B cell (primary cell): Measurements from ENCODE around the gene TMEM94. TPM values are rescaled to one million over a fixed set of nuclear protein-coding genes. Genes with fewer than 3 reads are reported as not detected.

Experiments
- ATAC-seq: fragments of 200-7000 bp; cut with Tn5 transposase; one replicate; pipeline ENCODE4 v1.10.0; 2021; ENCODE audit warnings: low read depth, mild to moderate bottlenecking, moderate number of reproducible peaks, moderate library complexity
- CTCF ChIA-PET: fragments of 350-600 bp; sonication (Branson Sonifier 250); formaldehyde crosslinking; loops from one replicate; lab custom pipeline; 2021; ENCODE audit warnings: antibody characterized with exemption, inconsistent platforms; lab: Charles Lee
- POLR2A ChIA-PET: fragments of 350-600 bp; sonication (Branson Sonifier 250); formaldehyde crosslinking; loops from one replicate; lab custom pipeline; 2021; ENCODE audit warnings: antibody characterized with exemption; lab: Charles Lee
- DNase-seq: peaks from one replicate; pipeline ENCODE4 v3.0.0; 2013
- H2AFZ ChIP-seq: 2 replicates; pipeline ENCODE4 v1.6.1; 2012; ENCODE audit warnings: mild to moderate bottlenecking, low read depth, low read length; ENCODE audit not compliant: insufficient read depth, poor library complexity, severe bottlenecking
- H3K27ac ChIP-seq, 2 donors: 1 replicate in 1 of 2; 2 replicates in 1 of 2; pipeline ENCODE4 v1.5.1; 2012 to 2013; ENCODE audit warnings: low read length in 2 of 2, mild to moderate bottlenecking in 2 of 2, moderate library complexity in 1 of 2
- H3K27me3 ChIP-seq, 4 experiments: fragments of 200-600 bp in 1 of 4; sonication (generic) in 1 of 4; replicated peaks in 1 of 4; 1 replicate in 2 of 4; 2 replicates in 2 of 4; pipeline versions ENCODE4 v1.6.1 to v1.7.0; 2013 to 2016; ENCODE audit warnings: low read length in 3 of 4, mild to moderate bottlenecking in 2 of 4, mixed read lengths in 1 of 4, moderate library complexity in 1 of 4; ENCODE audit not compliant: insufficient read depth in 4 of 4, control insufficient read depth in 3 of 4; ENCODE audit errors: control extremely low read depth in 1 of 4
- H3K36me3 ChIP-seq, 2 experiments: replicated peaks in 1 of 2; 1 replicate in 1 of 2; 2 replicates in 1 of 2; pipeline versions ENCODE4 v1.6.1 to v1.7.1; 2013; ENCODE audit warnings: low read length in 1 of 2; ENCODE audit not compliant: insufficient read depth in 2 of 2, control insufficient read depth in 1 of 2; ENCODE audit errors: control extremely low read depth in 1 of 2, extremely low read depth in 1 of 2
- H3K4me1 ChIP-seq, 2 donors: fragments of 200-600 bp in 1 of 2; sonication (generic) in 1 of 2; 1 replicate in 1 of 2; 2 replicates in 1 of 2; pipeline versions ENCODE4 v1.5.1 to v1.6.1; 2013 to 2017; ENCODE audit warnings: low read length in 2 of 2; ENCODE audit not compliant: control insufficient read depth in 2 of 2, insufficient read depth in 2 of 2
- H3K4me2 ChIP-seq: replicated peaks from 2 replicates; pipeline ENCODE3; 2012; ENCODE audit warnings: mild to moderate bottlenecking, low read depth, low read length; ENCODE audit not compliant: poor library complexity, severe bottlenecking
- H3K4me3 ChIP-seq, 5 experiments: fragments of 200-600 bp in 1 of 5; sonication (generic) in 1 of 5; 1 replicate in 3 of 5; 2 replicates in 2 of 5; pipeline versions ENCODE4 v1.5.1 to v1.7.0; 2011 to 2016; ENCODE audit warnings: low read length in 4 of 5, mild to moderate bottlenecking in 4 of 5, low read depth in 2 of 5, control low read depth in 1 of 5, moderate library complexity in 1 of 5; ENCODE audit not compliant: insufficient read depth in 1 of 5; ENCODE audit errors: control extremely low read depth in 1 of 5, extremely low read depth in 1 of 5
- H3K79me2 ChIP-seq: fragments of 200-600 bp; sonication (generic); one replicate; pipeline ENCODE4 v1.6.0; 2016; ENCODE audit warnings: low read length; ENCODE audit not compliant: control insufficient read depth, insufficient read depth
- H3K9ac ChIP-seq: fragments of 200-600 bp; sonication (generic); 2 replicates; pipeline ENCODE4 v1.6.1; 2017; ENCODE audit warnings: mild to moderate bottlenecking, low read length, moderate library complexity
- H3K9me3 ChIP-seq, 3 donors: one replicate each; pipeline versions ENCODE4 v1.6.1 to v1.7.1; 2013; ENCODE audit warnings: low read length in 2 of 3; ENCODE audit not compliant: control insufficient read depth in 2 of 3, insufficient read depth in 1 of 3; ENCODE audit errors: control extremely low read depth in 1 of 3
- H4K20me1 ChIP-seq: 2 replicates; pipeline ENCODE4 v1.6.0; 2012; ENCODE audit warnings: mild to moderate bottlenecking, low read length; ENCODE audit not compliant: insufficient read depth, control insufficient read depth, poor library complexity, severe bottlenecking
- H3K27ac Mint-ChIP-seq: one replicate; pipeline ENCODE4 v1.8.0; 2021; ENCODE audit warnings: mixed read lengths
- H3K27me3 Mint-ChIP-seq: one replicate; pipeline ENCODE4 v1.8.0; 2021; ENCODE audit warnings: mixed read lengths
- H3K4me1 Mint-ChIP-seq: one replicate; pipeline ENCODE4 v1.8.0; 2021; ENCODE audit warnings: mixed read lengths
- H3K4me3 Mint-ChIP-seq: one replicate; pipeline ENCODE4 v1.8.0; 2021; ENCODE audit warnings: mixed read lengths
- H3K9me3 Mint-ChIP-seq: one replicate; pipeline ENCODE4 v1.8.0; 2022; ENCODE audit warnings: mixed read lengths; ENCODE audit not compliant: insufficient read depth
- EZH2 ChIP-seq: IDR thresholded peaks from 2 replicates; pipeline ENCODE4 v1.6.1; 2012; ENCODE audit warnings: borderline replicate concordance, low read depth, mild to moderate bottlenecking, moderate library complexity, low read length; ENCODE audit not compliant: insufficient read depth, poor library complexity, severe bottlenecking
- WGBS: methylation state at CpG from one replicate; pipeline ENCODE4 v1.1.5; 2013; ENCODE audit warnings: missing lambda C conversion rate; ENCODE audit not compliant: insufficient coverage; 5-methylcytosine and 5-hydroxymethylcytosine counted together
- intact Hi-C: fragments of 100-400 bp; cut with micrococcal nuclease; formaldehyde crosslinking; loops from one replicate; pipeline ENCODE4 v1.10.0; 2022
- polyA plus RNA-seq: library from polyadenylated mRNA; depleted of rRNA; stranded (reverse); fragments of >200 nt; gene quantifications from 2 replicates; pipeline ENCODE4 v1.2.3, GENCODE V29; 2012
- total RNA-seq, 2 donors: library from RNA; stranded (reverse); fragments of 120-200 nt in 1 of 2; gene quantifications; 1 replicate in 1 of 2; 2 replicates in 1 of 2; pipeline versions ENCODE4 v1.2.3 to v1.2.4, GENCODE V29; 2013 to 2022
- TF ChIP-seq, protein P1 (sequence below): fragments of 200-600 bp; IDR thresholded peaks from one replicate; pipeline ENCODE4 v1.8.0; 2022; ENCODE audit warnings: antibody characterized with exemption, mild to moderate bottlenecking

The TMEM94 gene
- total and polyA plus RNA-seq, 2 donors (not counting 1 experiment from before 2014, with no cell fraction given) = 139 to 158 TPM

DNA sequence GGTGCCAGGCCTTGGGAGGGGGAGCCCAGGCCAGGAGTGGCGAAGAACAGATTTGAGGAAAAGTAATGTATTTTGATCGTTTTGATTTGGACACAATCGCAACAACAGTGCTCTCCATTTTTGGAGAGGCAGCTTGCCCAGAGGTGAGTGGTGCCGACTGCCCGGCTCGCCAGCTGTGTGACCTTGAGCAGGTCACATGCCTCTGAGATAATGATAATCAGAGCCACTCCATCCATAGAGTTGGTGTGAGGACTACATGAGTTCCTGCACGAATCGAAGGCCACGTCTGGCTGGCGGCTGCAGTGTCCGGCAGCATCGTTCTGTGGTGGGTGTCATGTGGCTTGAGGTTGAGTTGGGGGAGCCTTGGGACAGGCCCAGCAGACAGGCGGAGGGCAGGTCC lies 89.7 kb downstream of the TMEM94 start:
- no peak for DNase-seq
- H3K27me3 Mint-ChIP-seq = no peaks in the 10 kb centered on the region
- TF ChIP-seq EZH2 = no peak
- TF ChIP-seq, protein P1, sequence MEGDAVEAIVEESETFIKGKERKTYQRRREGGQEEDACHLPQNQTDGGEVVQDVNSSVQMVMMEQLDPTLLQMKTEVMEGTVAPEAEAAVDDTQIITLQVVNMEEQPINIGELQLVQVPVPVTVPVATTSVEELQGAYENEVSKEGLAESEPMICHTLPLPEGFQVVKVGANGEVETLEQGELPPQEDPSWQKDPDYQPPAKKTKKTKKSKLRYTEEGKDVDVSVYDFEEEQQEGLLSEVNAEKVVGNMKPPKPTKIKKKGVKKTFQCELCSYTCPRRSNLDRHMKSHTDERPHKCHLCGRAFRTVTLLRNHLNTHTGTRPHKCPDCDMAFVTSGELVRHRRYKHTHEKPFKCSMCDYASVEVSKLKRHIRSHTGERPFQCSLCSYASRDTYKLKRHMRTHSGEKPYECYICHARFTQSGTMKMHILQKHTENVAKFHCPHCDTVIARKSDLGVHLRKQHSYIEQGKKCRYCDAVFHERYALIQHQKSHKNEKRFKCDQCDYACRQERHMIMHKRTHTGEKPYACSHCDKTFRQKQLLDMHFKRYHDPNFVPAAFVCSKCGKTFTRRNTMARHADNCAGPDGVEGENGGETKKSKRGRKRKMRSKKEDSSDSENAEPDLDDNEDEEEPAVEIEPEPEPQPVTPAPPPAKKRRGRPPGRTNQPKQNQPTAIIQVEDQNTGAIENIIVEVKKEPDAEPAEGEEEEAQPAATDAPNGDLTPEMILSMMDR = no peak
- peaks cover 3% of the 10 kb centered on the region for H3K4me1 Mint-ChIP-seq
- Histone ChIP-seq H3K79me2 (no peaks in the 10 kb centered on the region), H3K9me3 (no peaks in the 10 kb centered on the region), H3K4me2 (no peak overlapping the region), H4K20me1 (no peaks in the 10 kb centered on the region), H2AFZ (no peak overlapping the region), H3K27me3 (no peaks in the 10 kb centered on the region), H3K9ac (no peak overlapping the region), H3K27ac (no peak overlapping the region), H3K4me3 (no peak overlapping the region), H3K4me1 (no peaks in the 10 kb centered on the region), H3K36me3 (peaks cover 0 to 5% of the 10 kb centered on the region in 2 experiments)
- no peak for ATAC-seq
- POLR2A ChIA-PET = no interaction called here
- no peaks in the 10 kb centered on the region for H3K9me3 Mint-ChIP-seq
- WGBS = 98% methylated on average over 13 of the region's 13 CpGs
- intact Hi-C loops = no loop called here
- CTCF ChIA-PET = no interaction called here
- H3K4me3 Mint-ChIP-seq = no peak overlapping the region
- no peak overlapping the region for H3K27ac Mint-ChIP-seq

DNA sequence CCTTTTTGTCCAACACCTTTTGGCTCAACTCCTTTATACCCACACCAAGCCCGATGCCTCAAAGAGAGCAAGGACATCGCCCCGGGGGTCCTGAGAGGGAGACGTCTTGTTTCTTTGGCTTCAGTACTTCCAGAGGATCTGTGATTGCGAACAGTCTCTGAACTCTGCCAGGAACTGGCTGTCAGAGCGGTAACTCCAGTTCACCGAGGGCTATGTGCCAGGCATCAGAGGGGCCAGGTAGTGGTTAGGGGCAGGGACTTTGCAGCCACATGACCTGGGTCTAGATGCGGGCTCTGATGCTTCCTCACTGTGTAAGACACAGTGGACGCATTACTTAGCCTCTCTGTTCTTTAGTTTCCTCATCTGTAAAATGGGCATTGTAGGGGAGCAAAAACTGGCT lies 90.7 kb downstream of the TMEM94 start:
- WGBS = 99% methylated on average over 9 of the region's 9 CpGs

More for the DNA sequence above, 90.7 kb downstream of the TMEM94 start:
- no peak overlapping the region for H3K4me2 ChIP-seq
- H3K27ac ChIP-seq = no peak overlapping the region
- no peaks in the 10 kb centered on the region for H3K27me3 ChIP-seq
- no peak for TF ChIP-seq EZH2
- TF ChIP-seq, protein P1 = no peak
- Mint-ChIP-seq H3K4me1 (peaks cover 3% of the 10 kb centered on the region), H3K9me3 (no peaks in the 10 kb centered on the region), H3K27ac (no peak overlapping the region), H3K27me3 (no peaks in the 10 kb centered on the region), H3K4me3 (no peak overlapping the region)
- H3K36me3 ChIP-seq = peaks cover 0 to 5% of the 10 kb centered on the region in 2 experiments
- DNase-seq = no peak
- H4K20me1 ChIP-seq = no peaks in the 10 kb centered on the region
- intact Hi-C loops = no loop called here
- no peaks in the 10 kb centered on the region for H3K9me3 ChIP-seq
- no peaks in the 10 kb centered on the region for H3K4me1 ChIP-seq
- H3K9ac ChIP-seq = no peak overlapping the region
- ATAC-seq = no peak
- ChIA-PET POLR2A (no interaction called here), CTCF (interaction anchor here (0.5 kb wide), 1 partner anchor 459 kb away, joined by 3 read pairs; no protein-coding TSS in a partner anchor)
- H3K4me3 ChIP-seq = no peak overlapping the region
- H3K79me2 ChIP-seq = no peaks in the 10 kb centered on the region
- no peak overlapping the region for H2AFZ ChIP-seq
